Measurements from ENCODE around the gene CHD6.

CHD6 gene

DNA sequence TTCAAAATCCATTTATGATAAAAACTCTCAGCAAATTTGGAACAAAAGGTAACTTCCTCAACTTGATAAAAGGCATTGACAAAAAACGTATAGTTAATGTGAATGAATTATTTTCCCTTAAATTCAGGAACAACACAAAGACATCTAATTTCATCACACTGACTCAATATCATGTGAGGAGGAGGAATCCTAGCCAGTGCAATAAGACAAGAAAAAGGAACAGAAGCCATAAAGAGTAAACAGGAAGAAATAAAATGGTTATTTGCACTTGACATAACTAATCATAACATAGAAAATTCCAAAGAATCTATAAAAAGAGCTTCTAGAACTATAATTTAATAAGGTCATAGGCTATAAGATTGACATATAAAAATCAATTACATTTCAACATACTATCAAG lies 31.4 kb downstream of the CHD6 start:
- DNase-seq = no peak

DNA sequence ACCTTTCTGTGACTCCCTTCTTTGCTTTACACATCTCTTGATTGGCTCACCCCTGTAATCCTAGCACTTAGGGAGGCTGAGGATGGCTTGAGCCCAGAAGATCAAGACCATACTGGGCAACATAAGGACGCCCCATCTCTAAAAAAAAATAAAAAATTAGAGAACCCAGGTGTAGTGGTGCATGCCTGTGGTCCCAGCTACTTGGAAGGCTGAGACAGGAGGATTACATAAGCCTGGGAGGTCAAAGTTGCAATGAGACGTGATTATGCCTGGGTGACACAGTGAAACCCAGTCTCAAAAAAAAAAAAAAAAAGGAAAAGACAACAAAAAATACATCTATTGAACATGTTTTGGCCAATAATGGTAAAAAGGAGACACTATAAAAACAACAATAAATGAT lies 37.8 kb downstream of the CHD6 start:
- DNase-seq = no peak

DNA sequence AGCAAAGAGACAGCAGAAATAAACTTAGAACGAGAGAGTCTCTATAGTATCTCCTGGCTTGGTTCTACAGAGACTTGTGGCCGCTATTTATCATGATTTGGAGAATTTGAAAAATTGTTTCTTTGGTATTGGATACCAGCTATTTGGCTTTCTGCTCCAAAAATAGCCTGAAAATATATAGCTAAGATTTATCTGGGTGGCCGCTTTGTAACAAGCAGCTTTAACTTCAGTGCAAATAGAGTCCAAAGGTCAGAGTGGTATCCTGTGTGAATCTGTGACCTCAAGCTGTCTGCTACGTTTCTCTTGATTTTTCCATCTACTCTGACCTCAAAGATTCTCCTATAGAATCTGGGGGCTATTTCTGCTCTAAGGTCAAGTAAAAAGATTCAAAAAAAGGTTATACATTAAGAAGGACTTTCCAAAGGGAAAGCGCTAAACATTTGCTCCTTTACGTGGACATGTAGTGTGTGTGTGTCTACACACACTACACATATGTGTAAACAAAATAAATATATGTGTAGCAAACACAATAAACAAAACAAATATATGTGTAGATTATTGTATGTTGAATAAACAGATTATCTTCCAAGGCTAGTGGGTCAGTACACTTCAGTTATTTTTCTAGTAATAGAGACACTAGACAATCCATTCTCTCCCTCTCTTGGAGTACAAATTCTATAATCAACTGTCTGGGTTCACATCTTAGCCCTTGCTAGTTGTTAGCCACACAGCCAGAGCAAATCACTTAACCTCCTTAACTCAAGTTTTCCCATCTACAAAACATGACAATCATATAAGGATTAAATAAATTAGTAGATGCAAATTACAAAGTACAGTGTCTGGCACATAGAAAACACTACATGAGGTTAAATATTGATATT lies 40.8 kb downstream of the CHD6 start:
- DNase-seq = no peak

DNA sequence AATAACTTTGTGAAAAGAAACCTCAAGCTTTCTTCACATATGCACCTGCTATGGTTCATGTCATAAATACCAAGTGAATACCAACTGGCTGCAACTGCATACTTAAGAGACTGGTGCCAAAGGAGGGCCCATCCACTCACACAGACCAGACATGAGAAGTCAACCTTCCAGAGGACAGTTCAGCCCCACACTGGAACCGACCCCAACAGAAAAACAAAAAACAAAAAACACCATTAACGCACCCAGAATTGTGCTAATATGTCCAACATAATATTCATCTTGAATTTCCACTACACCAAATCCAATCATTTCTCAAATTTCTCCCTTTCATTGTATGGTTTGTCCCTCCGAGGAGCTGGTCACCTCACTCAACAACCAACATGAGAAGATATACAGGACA lies 42.8 kb downstream of the CHD6 start:
- DNase-seq = no peak

DNA sequence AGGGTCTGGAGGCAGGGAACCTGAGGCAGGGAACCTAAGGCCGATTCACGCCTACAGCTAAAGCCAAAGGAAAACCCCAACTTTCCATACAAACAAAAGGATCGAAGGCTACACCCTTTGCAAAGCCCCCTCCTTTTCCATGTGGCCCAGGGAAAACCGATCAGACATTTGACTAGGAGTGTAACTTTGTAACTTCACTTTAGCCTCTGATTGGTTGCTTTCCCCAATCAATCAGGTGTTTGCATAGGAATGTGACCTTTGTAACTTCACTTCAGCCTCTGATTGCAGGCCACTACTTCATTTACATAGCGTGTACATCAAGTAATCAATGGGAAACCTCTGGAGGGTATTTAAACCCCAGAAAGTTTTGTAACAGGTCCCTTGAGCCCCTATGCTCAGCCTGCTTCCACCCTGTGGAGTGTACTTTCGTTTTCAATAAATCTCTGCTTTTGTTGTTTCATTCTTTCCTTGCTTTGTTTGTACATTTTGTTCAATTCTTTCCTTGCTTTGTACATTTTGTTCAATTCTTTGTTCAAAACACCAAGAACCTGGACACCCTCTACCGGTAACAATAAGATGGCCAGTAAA lies 43.3 kb downstream of the CHD6 start:
- DNase-seq = no peak

DNA sequence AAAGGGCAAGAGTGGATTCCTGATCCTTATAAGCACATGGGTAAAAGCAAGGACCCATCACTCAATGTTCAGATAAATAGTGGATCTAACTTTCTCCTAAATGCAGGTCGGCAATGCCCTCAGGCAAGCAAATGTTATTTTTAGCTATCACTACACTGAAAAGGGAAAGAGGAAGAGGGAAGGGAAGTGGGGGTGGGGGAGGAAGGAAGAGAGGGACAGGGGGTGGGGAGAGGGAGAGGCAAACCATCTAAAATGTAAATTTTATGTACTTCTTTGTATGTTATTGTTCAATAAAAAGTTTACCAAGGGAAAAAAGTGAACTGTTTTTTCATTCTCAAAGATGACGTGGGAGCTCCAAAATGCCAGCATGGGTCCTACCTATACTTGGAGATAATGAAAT lies 44.2 kb downstream of the CHD6 start:
- DNase-seq = no peak

DNA sequence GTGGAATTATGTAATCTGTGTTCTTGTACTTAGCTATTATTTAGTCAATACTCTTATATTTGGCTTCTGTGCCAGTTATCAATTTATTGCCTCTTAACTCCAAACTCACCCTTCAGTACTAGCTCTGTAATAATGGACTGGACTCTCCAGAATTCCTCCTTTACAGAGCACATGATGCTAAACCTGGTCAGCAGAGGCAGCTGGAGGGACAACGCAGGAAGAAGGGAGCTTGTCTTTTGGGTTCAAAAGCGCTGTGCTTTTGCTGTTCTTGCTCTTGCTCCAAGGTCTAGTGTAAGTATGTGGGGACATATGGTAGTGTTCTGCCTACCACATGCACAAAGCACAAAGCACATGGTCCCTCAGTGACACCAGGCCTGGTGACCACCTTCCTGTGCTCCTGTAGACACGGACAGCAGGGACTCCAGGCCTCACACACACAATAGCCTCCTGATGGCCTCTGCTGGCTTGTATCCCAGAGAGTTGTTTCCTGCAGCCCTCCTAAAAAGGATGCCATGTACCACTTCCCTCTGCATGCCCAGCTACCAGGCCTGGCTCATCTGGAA lies 46.1 kb downstream of the CHD6 start:
- no peak for DNase-seq

DNA sequence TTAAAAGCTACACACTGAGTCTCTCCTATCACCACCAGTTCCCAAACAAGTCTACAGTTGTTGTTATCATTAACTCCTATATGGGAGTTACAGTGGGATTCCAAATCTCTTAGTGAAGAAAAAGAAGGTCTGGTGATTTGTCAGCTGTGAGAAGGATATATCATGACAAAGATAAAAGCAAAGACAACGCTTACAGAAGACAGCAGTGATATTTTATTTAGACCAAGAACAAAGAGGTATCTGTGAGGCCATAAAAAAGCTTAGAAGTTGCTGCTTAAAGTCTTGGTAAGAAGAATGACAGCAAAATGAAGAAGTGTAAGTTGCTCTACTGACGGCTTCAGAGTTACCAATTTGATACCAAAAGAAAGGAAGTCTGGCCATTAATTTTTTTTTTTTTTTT lies 47.2 kb downstream of the CHD6 start:
- no peak for DNase-seq

DNA sequence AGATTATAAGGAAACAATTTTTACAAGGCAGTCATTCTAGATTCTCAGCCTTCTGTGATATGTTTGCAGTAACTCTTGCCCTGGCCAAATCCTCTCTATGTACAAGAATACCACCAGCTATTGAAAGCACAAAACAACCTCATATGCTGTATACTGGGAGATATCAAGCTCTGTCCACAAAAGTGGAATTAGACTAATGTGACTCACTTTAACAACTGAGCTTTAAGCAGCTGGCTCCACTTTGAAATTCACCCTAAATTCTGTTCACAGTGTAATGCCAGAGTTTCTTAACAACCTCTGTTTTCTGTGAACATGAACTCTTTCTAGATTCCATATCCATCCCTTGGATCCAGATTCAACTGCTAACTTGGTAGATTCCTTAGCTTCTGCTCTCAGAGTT lies 47.6 kb downstream of the CHD6 start:
- DNase-seq = no peak

DNA sequence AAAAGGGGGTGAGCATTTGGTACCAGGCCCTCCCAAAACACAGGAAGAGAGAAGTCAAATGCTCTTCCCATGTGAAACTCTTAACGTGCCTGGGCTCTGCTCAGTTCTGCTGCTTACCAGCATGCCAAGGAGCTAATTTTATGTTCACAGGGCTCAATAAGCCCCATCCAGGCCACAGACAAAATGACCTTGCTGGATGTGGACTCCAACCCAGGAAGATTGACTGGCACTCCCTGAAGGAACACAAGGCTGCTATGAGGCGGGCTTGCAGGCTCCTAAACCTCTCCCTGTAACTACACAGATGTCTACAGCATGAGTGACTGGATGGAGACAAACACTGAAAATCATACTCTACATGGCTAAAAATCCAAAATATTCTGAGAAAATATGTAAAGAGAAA lies 50.6 kb downstream of the CHD6 start:
- DNase-seq = no peak

DNA sequence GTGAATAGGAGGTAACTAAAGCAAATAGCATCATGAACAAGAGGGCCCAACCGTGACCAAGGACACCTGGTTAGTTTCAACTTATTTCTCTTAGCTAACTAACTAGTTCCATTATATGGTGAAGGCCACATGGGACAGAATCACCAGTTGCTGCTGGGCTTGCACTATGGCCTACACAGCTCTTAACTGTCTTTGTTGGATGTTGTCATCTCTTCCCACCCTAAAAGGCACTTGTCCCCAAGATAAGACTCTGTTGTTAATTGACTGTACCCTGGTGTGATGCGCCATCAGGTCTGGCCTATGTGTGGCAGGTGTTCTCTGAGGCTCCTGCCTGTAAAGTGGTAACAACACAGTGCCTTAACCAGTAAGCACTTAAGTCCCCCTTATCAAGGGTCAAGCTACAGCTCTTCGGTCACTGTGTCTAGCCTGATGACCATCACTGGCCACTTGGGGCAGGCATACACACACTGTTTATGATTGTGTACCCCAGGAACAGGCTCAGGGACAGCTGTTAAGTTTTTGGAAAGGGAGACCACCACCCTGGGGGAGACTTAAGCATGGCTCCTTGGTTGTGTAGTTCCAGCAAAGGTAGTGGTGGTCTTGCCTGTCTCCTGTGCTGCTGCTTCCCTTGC lies 51.2 kb downstream of the CHD6 start:
- DNase-seq = no peak

DNA sequence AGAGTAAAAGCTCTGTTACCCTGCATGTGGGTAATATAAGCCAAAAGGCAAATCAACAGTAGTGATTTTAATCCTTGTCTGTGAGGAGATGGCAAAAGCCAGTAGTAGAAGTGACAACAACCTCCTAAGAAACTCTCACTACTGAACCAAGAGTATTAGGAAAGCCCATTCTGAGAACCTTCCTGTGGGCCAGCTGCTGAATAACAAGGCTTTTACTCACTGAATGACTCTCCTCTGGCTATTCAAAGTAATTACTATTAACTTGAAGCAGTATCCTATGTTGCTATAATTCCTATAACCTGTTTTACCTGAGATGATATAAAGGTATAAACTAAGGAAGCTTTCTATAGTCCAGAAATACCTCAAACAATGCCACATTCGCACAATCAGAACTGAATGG lies 55.1 kb downstream of the CHD6 start:
- no peak for DNase-seq

DNA sequence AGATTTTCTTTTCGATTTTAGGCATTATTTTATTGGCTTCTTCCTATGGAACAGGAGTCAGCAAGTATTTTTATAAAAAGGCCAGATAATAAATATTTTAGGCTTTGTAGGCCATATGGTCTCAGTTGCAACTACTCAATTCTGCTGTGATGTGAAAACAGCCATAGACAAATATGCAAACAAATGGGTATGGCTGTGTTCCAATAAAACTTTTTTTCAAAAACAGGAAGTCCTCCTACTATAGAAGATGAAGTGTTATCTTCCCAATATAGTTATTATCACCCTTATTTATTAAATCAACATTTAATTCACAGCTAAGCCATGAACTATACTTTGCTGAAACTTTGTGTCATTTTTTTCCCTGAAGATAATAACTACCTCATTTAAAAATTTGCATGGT lies 57.2 kb downstream of the CHD6 start:
- DNase-seq = no peak

DNA sequence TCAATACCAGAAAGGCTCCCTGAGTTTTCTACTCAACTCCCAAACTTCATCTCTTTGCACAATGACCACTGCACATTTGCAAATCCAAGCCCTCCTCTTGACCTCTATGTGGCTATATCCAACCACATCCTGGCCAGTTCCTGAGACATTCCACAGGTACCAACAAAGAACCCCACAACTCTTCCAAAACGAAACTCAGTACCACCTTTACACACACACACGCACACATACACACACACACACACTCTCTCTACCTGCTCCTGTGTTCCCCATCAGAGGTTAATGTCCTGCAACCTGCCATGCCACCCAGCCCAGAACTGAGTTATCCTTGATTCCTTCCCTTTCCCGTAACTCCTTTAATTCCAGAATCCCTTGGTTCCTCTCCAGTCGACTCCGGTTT lies 58.5 kb downstream of the CHD6 start:
- DNase-seq = no peak

DNA sequence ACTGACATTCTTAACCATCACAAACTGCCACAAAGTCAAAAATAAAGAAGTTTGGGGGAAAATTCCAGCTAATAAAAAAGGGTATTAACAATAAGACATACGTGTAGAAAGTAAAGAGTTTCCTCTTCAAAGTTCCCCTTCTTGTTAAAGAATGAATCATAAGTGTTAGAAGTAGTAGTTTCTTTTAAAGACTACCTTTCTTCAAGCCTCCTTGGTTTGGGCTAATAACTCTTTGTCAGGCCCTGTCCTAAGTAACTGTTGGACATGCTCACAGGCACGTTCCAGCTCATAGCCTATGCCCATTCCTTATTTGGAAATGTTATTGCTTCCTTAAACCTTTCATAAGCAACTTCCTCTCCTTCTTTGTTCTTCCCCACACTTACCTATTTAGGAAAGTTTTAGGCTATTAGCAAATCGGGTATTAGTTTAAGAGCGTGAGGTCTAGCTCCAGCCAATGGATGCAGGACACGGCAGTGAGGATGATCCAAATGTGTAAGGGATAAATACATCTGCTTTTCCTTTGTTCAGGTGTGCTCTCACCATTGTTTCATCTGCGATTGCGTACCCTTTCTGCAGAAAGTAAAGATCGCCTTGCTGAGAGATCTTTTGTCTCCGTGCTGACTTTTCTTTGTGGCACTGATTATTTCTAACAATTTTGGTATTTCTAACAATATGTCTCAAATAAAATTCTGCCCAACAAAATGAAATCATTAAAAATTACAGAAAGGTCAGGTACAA lies 64.9 kb downstream of the CHD6 start:
- DNase-seq = no peak

DNA sequence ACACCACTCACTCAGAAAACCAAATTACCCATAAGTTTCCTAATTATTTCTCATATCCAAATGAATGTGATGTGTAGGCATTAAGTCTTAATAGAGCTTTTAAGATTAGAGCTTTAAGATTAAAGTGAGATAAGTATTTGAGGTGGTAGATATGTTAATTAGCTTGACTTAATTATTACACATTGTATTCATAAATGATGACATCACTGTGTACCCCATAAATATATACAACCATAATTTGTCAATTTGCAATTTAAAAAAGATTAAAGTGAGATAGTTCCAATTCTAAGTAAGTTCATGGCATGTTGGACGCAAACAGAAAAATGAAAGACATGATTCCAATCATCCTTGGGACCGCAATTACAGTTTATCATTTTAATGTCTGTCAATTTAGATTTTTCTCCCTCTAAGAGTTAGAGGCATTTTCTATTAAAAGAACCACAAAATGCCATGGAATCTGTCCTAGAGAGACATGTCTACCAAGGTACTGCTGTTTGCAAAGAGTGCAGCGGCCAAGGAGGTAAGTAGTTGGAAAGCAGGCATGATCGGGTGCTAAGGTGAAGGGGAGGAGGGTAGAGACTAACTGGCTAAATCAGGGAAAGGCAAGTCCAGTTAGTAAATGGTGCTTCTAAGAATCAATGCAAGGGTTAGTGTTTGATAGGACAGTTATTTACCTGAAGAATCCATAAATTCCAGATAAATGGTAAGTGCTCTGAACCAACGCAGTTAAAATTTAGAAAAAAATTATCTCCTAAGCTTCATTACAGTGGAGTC lies 65.7 kb downstream of the CHD6 start:
- no peak for DNase-seq

DNA sequence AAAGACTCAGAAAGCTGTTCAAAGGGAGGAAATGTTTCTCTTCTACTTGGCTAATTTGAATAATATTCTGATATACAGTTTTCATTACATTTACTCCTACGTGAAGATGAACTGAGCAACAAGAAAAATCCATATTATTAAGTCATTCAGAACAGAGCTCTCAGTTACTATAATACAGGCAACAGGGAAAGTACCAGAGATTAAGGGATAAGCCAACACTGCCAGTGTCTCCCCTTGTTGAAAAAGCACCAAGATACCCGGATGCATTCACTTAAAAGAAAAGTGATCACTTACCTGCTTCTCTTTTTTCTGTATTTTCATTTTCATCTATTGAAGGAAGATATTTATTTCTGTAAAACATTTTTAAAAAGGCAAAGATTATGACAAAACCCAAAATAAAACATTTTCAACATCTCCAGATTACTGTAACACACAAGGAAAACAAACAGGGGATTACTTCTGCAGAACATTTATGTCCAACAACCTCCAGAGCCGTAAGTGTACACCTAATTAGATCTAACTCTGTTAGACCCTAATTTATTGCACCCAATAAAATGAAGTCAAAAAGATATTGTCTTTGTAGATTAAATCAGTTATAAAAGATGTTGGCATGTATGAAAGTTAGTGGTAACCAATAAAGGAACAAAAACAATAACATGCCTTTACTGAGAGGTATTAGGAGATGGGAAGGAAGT lies 67.0 kb downstream of the CHD6 start:
- no peak for DNase-seq

DNA sequence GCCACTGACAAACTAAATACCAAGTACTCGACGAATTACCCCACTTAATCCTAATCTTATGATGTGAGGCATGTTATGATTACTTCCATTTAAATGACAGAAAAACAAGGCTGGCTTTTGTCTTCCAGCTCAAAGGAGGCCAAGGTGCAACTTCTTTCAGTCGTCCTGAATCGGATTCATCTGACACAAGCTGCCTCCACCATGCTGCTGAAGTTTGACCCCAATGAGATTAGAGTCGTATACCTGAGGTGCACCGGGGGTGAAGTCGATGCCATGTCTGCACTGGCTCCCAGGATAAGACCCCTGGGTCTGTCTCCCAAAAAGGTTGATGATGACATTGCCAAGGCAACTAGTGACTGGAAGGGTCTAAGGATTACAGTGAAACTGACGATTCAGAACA lies 71.0 kb downstream of the CHD6 start:
- DNase-seq = no peak

DNA sequence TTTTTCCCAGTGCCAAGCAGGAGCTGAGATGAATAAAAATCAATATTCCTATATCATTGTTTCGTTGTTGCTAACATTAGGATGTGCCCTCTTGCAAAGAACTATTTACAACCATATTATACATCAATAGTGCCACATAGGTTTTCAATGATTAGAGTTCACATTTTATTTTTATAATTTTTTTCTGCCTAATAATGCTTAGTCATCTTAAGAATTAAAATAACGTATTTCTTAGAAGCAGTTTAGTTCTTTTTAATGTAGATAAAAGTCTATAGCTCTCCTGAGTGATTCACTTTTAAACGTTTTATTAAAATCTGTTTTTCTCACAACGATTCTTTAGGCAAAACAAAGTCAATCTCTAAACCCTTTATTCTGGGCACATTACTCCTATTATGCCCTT lies 71.6 kb downstream of the CHD6 start:
- no peak for DNase-seq

DNA sequence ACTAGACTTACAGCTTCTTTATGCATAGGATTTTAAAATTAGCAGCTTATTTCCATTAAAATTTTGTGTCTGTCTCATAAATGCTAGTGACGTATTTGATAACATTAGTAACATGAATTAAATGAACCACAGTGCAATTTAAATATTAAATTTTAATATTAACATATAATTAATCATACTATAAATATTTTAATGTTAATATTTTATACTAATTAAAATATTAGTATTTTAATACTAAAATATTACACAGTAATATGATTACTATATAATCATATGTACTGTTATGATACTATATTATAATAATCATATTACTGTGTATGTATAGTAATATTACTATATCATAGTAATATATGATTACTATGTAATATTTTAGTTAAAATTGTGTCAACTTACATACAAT lies 73.7 kb downstream of the CHD6 start:
- DNase-seq = no peak

DNA sequence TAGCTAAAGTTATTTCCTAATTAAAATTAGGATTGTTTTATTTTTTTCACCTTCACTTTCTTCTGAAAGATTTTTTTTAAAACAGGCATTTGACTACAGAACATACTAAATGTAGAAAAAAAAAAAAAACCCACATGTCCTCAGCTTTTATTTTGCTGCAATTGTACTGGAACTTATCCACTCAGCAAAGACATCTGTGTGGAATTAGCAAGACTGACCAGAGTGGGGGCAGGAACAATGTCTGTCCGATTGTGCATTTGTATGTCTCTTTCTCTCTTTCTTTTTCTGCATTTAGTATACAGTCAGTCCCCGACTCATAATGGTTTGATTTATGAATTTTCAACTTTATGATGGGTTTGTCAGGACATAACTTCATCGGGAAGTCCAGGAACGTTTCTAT lies 77.3 kb downstream of the CHD6 start:
- DNase-seq = no peak

DNA sequence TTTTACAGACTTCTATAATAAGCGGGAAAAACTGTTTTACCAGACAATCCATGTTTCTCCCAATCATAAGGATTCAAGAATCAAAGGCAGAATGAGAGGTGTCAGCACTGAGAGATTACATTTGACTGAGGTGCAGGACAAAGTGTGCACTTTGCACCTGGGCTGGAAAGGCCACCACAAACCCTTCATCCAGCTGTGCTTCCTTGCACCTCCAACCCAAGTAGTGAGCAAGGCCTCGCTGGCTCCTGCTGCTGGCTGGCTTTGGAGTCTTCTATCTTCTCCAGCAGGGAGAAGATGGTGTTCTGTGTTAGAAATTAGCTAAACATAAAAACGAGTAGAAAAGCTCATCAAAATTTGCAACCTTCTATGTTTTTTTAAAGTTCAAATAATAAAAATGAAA lies 77.7 kb downstream of the CHD6 start:
- DNase-seq = no peak
